GM12865 (cell line): Measurements from ENCODE around the gene ADCY4.
"Not testable (repeated sequence)": the region's sequence is repeated elsewhere in the genome, so short reads cannot be mapped to it uniquely, and the experiment has no call there.

Experiments
- DNase-seq: peaks from one replicate; pipeline ENCODE4 v3.0.0; 2010; ENCODE audit warnings: low read depth
- H3K4me3 ChIP-seq: 2 replicates; pipeline ENCODE4 v1.5.1; 2011; ENCODE audit warnings: mild to moderate bottlenecking, low read depth, low read length, control low read depth
- CTCF ChIP-seq: IDR thresholded peaks from 2 replicates; pipeline ENCODE4 v1.5.1; 2011; ENCODE audit warnings: low read length, control low read depth, low read depth, inconsistent platforms; ENCODE audit not compliant: insufficient read depth; ENCODE audit errors: missing control alignments

ADCY4 gene

GRCh38 chr14:24360281-24360680 lies 25.4 kb upstream of the ADCY4 start:
- no peak overlapping the region for H3K4me3 ChIP-seq
- DNase-seq = no peak
- TF ChIP-seq CTCF = no peak

- no peak overlapping the region for H3K4me3 ChIP-seq
- TF ChIP-seq CTCF = no peak
These were observed 21.3 kb upstream of the ADCY4 start for GRCh38 chr14:24356208-24356607.

GRCh38 chr14:24355009-24355408 lies 20.1 kb upstream of the ADCY4 start:
- TF ChIP-seq CTCF = no peak
- no peak for DNase-seq
- no peak overlapping the region for H3K4me3 ChIP-seq

More at GRCh38 chr14:24356208-24356607, 21.3 kb upstream of the ADCY4 start:
- DNase-seq = no peak

- DNase-seq, H3K4me3 ChIP-seq: not testable (repeated sequence)
These were observed 19.6 kb upstream of the ADCY4 start for GRCh38 chr14:24354482-24354825.

GRCh38 chr14:24353559-24354481 lies 18.9 kb upstream of the ADCY4 start:
- H3K4me3 ChIP-seq = no peak overlapping the region
- DNase-seq = no peak
- TF ChIP-seq CTCF = no peak

GRCh38 chr14:24351517-24351916 lies 16.6 kb upstream of the ADCY4 start:
- DNase-seq = no peak
- no peak overlapping the region for H3K4me3 ChIP-seq
- TF ChIP-seq CTCF = no peak

- DNase-seq = no peak
- H3K4me3 ChIP-seq = no peak overlapping the region
- TF ChIP-seq CTCF = no peak
These were observed 14.9 kb upstream of the ADCY4 start for GRCh38 chr14:24349742-24350141.
